HCT116 (cell line): Measurements from ENCODE around the gene GABARAP. TPM values are rescaled to one million over a fixed set of nuclear protein-coding genes. Genes with fewer than 3 reads are reported as not detected.

Experiments used
- ATAC-seq: fragments of 200-7000 bp; cut with Tn5 transposase; 2 replicates; pipeline ENCODE4 v1.9.1; 2020; ENCODE audit warnings: mild to moderate bottlenecking, moderate library complexity
- BruUV-seq: library from RNA; stranded (reverse); fragments of 400-500 nt; replicated peaks from 2 replicates; lab custom pipeline; 2021; lab: Mats Ljungman, UMichigan
- CTCF ChIA-PET: fragments of 300-600 bp; sonication (Branson Sonifier 250); formaldehyde crosslinking; loops from one replicate; lab custom pipeline; 2021; ENCODE audit warnings: antibody characterized with exemption; lab: Charles Lee
- POLR2A ChIA-PET: fragments of 300-600, 350-600 bp; sonication (Branson Sonifier 250); formaldehyde crosslinking; loops from one replicate; lab custom pipeline; 2021; ENCODE audit warnings: antibody characterized with exemption; lab: Charles Lee
- RAD21 ChIA-PET, 2 experiments: fragments of 300-600 bp; sonication (Branson Sonifier 250); formaldehyde crosslinking; loops; one replicate each; lab custom pipeline; 2023; ENCODE audit warnings: low total read pairs in 2 of 2; ENCODE audit not compliant: uncharacterized antibody in 2 of 2, unreplicated experiment in 2 of 2, low non-redundant PET in 1 of 2; lab: Charles Lee
- DNase-seq: peaks from one replicate; pipeline ENCODE4 v3.0.0-alpha.2; 2010; ENCODE audit warnings: low read depth, low spot score
- H2AFZ ChIP-seq: fragments of 200-600 bp; shearing (Covaris generic), sonication (generic); 2 replicates; pipeline ENCODE4 v1.6.1; 2017; ENCODE audit warnings: low read depth, mixed run types, mixed read lengths, antibody characterized with exemption, low read length; ENCODE audit not compliant: poor library complexity, severe bottlenecking
- H3K27ac ChIP-seq: 2 replicates; pipeline ENCODE4 v1.5.1; 2012; ENCODE audit warnings: low read depth, low read length
- H3K27me3 ChIP-seq: fragments of 200-600 bp; sonication (generic); 2 replicates; pipeline ENCODE4 v1.6.1; 2016; ENCODE audit warnings: mixed run types, low read length, mixed read lengths; ENCODE audit not compliant: insufficient read depth
- H3K36me3 ChIP-seq, 2 experiments: fragments of 200-500 bp in 1 of 2; fragments of 200-600 bp in 1 of 2; sonication (Bioruptor generic) in 1 of 2; sonication (generic) in 1 of 2; 2 replicates each; pipeline versions ENCODE4 v1.5.1 to v1.6.1; 2014 to 2016; ENCODE audit warnings: low read length in 2 of 2, inconsistent platforms in 1 of 2, mixed read lengths in 1 of 2, mixed run types in 1 of 2; ENCODE audit not compliant: insufficient read depth in 2 of 2, control insufficient read depth in 1 of 2
- H3K4me1 ChIP-seq, 2 experiments: fragments of 200-600 bp in 1 of 2; sonication (generic) in 1 of 2; 2 replicates each; pipeline versions ENCODE4 v1.5.1 to v1.6.1; 2012 to 2017; ENCODE audit warnings: low read length in 2 of 2, inconsistent platforms in 1 of 2, mild to moderate bottlenecking in 1 of 2, mixed read lengths in 1 of 2, mixed run types in 1 of 2, moderate library complexity in 1 of 2; ENCODE audit not compliant: insufficient read depth in 2 of 2, control insufficient read depth in 1 of 2
- H3K4me2 ChIP-seq: fragments of 200-600 bp; sonication (generic); 2 replicates; pipeline ENCODE4 v1.6.1; 2017; ENCODE audit warnings: mixed run types, low read length, mixed read lengths
- H3K4me3 ChIP-seq, 2 experiments: fragments of 200-600 bp in 1 of 2; sonication (generic) in 1 of 2; replicated peaks in 1 of 2; 2 replicates each; pipeline ENCODE4 v1.5.1; 2011 to 2016; ENCODE audit warnings: low read length in 2 of 2, control low read depth in 1 of 2, low read depth in 1 of 2, mild to moderate bottlenecking in 1 of 2, mixed read lengths in 1 of 2, mixed run types in 1 of 2
- H3K79me2 ChIP-seq: fragments of 200-600 bp; sonication (generic); 2 replicates; pipeline ENCODE4 v1.6.1; 2017; ENCODE audit warnings: mild to moderate bottlenecking, mixed run types, low read length, moderate library complexity, mixed read lengths; ENCODE audit not compliant: insufficient read depth
- H3K9ac ChIP-seq: fragments of 200-600 bp; sonication (generic); 2 replicates; pipeline ENCODE4 v1.6.1; 2016; ENCODE audit warnings: low read length, mixed read lengths
- H3K9me2 ChIP-seq: fragments of 200-600 bp; sonication (generic), shearing (Covaris generic); 2 replicates; pipeline ENCODE4 v1.6.1; 2017; ENCODE audit warnings: mixed run types, mild to moderate bottlenecking, moderate library complexity; ENCODE audit not compliant: insufficient read depth
- H3K9me3 ChIP-seq, 2 experiments: fragments of 200-500 bp in 1 of 2; fragments of 200-600 bp in 1 of 2; sonication (Bioruptor generic) in 1 of 2; sonication (generic) in 1 of 2; 2 replicates each; pipeline ENCODE4 v1.6.1; 2014 to 2017; ENCODE audit warnings: low read length in 2 of 2, mixed read lengths in 2 of 2, inconsistent platforms in 1 of 2, low read depth in 1 of 2, mild to moderate bottlenecking in 1 of 2, mixed run types in 1 of 2, moderate library complexity in 1 of 2; ENCODE audit not compliant: control insufficient read depth in 1 of 2, insufficient read depth in 1 of 2
- H4K20me1 ChIP-seq: fragments of 200-600 bp; sonication (generic), shearing (Covaris generic); 2 replicates; pipeline ENCODE4 v1.6.1; 2017; ENCODE audit warnings: mixed run types, mild to moderate bottlenecking, moderate library complexity; ENCODE audit not compliant: insufficient read depth
- CBX3 ChIP-seq: IDR thresholded peaks from 2 replicates; pipeline ENCODE4 v1.6.1; 2012; ENCODE audit warnings: low read depth
- CEBPB ChIP-seq: IDR thresholded peaks from 2 replicates; pipeline ENCODE4 v1.6.1; 2012; ENCODE audit warnings: low read depth
- EZH2phosphoT487 ChIP-seq: fragments of 200-600 bp; IDR thresholded peaks from 2 replicates; pipeline ENCODE4 v1.6.1; 2018; ENCODE audit warnings: antibody characterized with exemption, borderline replicate concordance
- JUND ChIP-seq: IDR thresholded peaks from 2 replicates; pipeline ENCODE4 v1.6.1; 2012
- MAX ChIP-seq: IDR thresholded peaks from 2 replicates; pipeline ENCODE4 v1.6.1; 2012
- POLR2A ChIP-seq: IDR thresholded peaks from 2 replicates; pipeline ENCODE4 v1.7.0; 2011; ENCODE audit warnings: borderline replicate concordance; ENCODE audit not compliant: insufficient read depth, insufficient read length; ENCODE audit errors: extremely low read depth
- POLR2AphosphoS5 ChIP-seq: IDR thresholded peaks from 2 replicates; pipeline ENCODE4 v1.6.1; 2011; ENCODE audit warnings: mild to moderate bottlenecking, low read depth, low read length, moderate library complexity
- RAD21 ChIP-seq: IDR thresholded peaks from 2 replicates; pipeline ENCODE4 v1.6.1; 2012; ENCODE audit warnings: low read depth, mild to moderate bottlenecking
- SIN3A ChIP-seq: IDR thresholded peaks from 2 replicates; pipeline ENCODE4 v1.6.1; 2012; ENCODE audit warnings: low read depth
- SP1 ChIP-seq: IDR thresholded peaks from 2 replicates; pipeline ENCODE4 v1.6.1; 2012; ENCODE audit warnings: low read depth
- SRF ChIP-seq: IDR thresholded peaks from 2 replicates; pipeline ENCODE4 v1.6.1; 2012; ENCODE audit warnings: low read depth
- YY1 ChIP-seq: IDR thresholded peaks from 2 replicates; pipeline ENCODE4 v1.6.1; 2011; ENCODE audit warnings: low read length, low read depth, moderate library complexity, mild to moderate bottlenecking; ENCODE audit not compliant: insufficient replicate concordance; ENCODE audit errors: extremely low read depth
- ZNF274 ChIP-seq: fragments of 200-500 bp; sonication (Bioruptor generic); IDR thresholded peaks from 2 replicates; pipeline ENCODE4 v1.6.1; 2014; ENCODE audit warnings: mild to moderate bottlenecking, low read depth, low read length, inconsistent platforms
- intact Hi-C: fragments of 100-400 bp; cut with micrococcal nuclease; formaldehyde crosslinking; loops from 2 replicates; pipeline ENCODE4 v1.10.0; 2022
- total RNA-seq: library from RNA; stranded (reverse); gene quantifications from one replicate; pipeline ENCODE4 v1.2.1, GENCODE V29; 2021; ENCODE audit not compliant: unreplicated experiment
- TF ChIP-seq, protein P1 (sequence below), 3 experiments: fragments of 200-600 bp in 1 of 3; sonication (generic) in 1 of 3; IDR thresholded peaks in 2 of 3; conservative IDR thresholded peaks in 1 of 3; 2 replicates each; pipeline ENCODE4 v1.5.1; 2012 to 2017; ENCODE audit warnings: low read depth in 2 of 3, low read length in 2 of 3, antibody characterized with exemption in 1 of 3, borderline replicate concordance in 1 of 3, control low read depth in 1 of 3, mild to moderate bottlenecking in 1 of 3, mixed read lengths in 1 of 3, mixed run types in 1 of 3, moderate library complexity in 1 of 3; ENCODE audit not compliant: insufficient read depth in 1 of 3
- TF ChIP-seq, protein P2 (sequence below): IDR thresholded peaks from 2 replicates; pipeline ENCODE4 v1.6.1; 2012; ENCODE audit warnings: low read depth

Gene GABARAP
- total RNA-seq, 1 experiment from 2014 or later: 287 TPM

- intact Hi-C loops: no loop called here
- ChIA-PET CTCF (interaction anchor here (1.1 kb wide), 1 partner anchor 11 kb away, joined by 4 read pairs; no protein-coding TSS in a partner anchor), RAD21 (no interaction called here), POLR2A (no interaction called here)
- Histone ChIP-seq H3K79me2 (no peaks in the 10 kb centered on the region), H3K4me3 (no peak overlapping the region), H3K9me2 (no peaks in the 10 kb centered on the region), H3K4me1 (peaks cover 10 to 25% of the 10 kb centered on the region in 2 experiments), H3K9ac (no peak overlapping the region), H3K27ac (no peak overlapping the region), H3K27me3 (no peaks in the 10 kb centered on the region), H3K4me2 (no peak overlapping the region), H3K36me3 (no peaks in the 10 kb centered on the region), H2AFZ (no peak overlapping the region), H4K20me1 (no peaks in the 10 kb centered on the region), H3K9me3 (no peaks in the 10 kb centered on the region)
- BruUV-seq: no TSS peak
- ATAC-seq (no peak), DNase-seq (no peak)
- TF ChIP-seq, protein P1, sequence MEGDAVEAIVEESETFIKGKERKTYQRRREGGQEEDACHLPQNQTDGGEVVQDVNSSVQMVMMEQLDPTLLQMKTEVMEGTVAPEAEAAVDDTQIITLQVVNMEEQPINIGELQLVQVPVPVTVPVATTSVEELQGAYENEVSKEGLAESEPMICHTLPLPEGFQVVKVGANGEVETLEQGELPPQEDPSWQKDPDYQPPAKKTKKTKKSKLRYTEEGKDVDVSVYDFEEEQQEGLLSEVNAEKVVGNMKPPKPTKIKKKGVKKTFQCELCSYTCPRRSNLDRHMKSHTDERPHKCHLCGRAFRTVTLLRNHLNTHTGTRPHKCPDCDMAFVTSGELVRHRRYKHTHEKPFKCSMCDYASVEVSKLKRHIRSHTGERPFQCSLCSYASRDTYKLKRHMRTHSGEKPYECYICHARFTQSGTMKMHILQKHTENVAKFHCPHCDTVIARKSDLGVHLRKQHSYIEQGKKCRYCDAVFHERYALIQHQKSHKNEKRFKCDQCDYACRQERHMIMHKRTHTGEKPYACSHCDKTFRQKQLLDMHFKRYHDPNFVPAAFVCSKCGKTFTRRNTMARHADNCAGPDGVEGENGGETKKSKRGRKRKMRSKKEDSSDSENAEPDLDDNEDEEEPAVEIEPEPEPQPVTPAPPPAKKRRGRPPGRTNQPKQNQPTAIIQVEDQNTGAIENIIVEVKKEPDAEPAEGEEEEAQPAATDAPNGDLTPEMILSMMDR (IDR thresholded peaks at IDR 0.05 in 2 of 3, conservative IDR thresholded peaks at IDR 0.05 in 1 of 3; ENCODE audit: borderline replicate concordance in 1 of 3, insufficient read depth in 1 of 3, low read depth in 2 of 3, low read length in 2 of 3): no peak
- TF ChIP-seq ZNF274: no peak
- TF ChIP-seq RAD21: no peak
- TF ChIP-seq SRF: no peak
Observed at GRCh38 chr17:7285679-7286078, 43.4 kb upstream of the GABARAP start.

- H3K36me3 ChIP-seq: no peaks in the 10 kb centered on the region
- BruUV-seq: no TSS peak
- no peaks in the 10 kb centered on the region for H3K9me2 ChIP-seq
- intact Hi-C loops: no loop called here
- H3K4me1 ChIP-seq: peaks cover 13 to 32% of the 10 kb centered on the region in 2 experiments
- ATAC-seq: no peak
- H3K27me3 ChIP-seq: no peaks in the 10 kb centered on the region
- no peak overlapping the region for H3K27ac ChIP-seq
- H3K9ac ChIP-seq: no peak overlapping the region
- RAD21 ChIA-PET: no interaction called here
- CTCF ChIA-PET: no interaction called here
- no peak overlapping the region for H3K4me3 ChIP-seq
- H3K9me3 ChIP-seq: no peaks in the 10 kb centered on the region
- POLR2A ChIA-PET: no interaction called here
- no peak overlapping the region for H3K4me2 ChIP-seq
- no peak for DNase-seq
- H3K79me2 ChIP-seq: no peaks in the 10 kb centered on the region
- H4K20me1 ChIP-seq: no peaks in the 10 kb centered on the region
- H2AFZ ChIP-seq: no peak overlapping the region
- TF ChIP-seq CBX3 (no peak), EZH2phosphoT487 (no peak), SIN3A (no peak), POLR2AphosphoS5 (no peak), ZNF274 (no peak), POLR2A (no peak), MAX (no peak), SRF (no peak), SP1 (no peak), YY1 (no peak), JUND (no peak), CEBPB (no peak)
- TF ChIP-seq, protein P2, sequence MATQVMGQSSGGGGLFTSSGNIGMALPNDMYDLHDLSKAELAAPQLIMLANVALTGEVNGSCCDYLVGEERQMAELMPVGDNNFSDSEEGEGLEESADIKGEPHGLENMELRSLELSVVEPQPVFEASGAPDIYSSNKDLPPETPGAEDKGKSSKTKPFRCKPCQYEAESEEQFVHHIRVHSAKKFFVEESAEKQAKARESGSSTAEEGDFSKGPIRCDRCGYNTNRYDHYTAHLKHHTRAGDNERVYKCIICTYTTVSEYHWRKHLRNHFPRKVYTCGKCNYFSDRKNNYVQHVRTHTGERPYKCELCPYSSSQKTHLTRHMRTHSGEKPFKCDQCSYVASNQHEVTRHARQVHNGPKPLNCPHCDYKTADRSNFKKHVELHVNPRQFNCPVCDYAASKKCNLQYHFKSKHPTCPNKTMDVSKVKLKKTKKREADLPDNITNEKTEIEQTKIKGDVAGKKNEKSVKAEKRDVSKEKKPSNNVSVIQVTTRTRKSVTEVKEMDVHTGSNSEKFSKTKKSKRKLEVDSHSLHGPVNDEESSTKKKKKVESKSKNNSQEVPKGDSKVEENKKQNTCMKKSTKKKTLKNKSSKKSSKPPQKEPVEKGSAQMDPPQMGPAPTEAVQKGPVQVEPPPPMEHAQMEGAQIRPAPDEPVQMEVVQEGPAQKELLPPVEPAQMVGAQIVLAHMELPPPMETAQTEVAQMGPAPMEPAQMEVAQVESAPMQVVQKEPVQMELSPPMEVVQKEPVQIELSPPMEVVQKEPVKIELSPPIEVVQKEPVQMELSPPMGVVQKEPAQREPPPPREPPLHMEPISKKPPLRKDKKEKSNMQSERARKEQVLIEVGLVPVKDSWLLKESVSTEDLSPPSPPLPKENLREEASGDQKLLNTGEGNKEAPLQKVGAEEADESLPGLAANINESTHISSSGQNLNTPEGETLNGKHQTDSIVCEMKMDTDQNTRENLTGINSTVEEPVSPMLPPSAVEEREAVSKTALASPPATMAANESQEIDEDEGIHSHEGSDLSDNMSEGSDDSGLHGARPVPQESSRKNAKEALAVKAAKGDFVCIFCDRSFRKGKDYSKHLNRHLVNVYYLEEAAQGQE: no peak
Observed at GRCh38 chr17:7284911-7285310, 42.7 kb upstream of the GABARAP start.
